ENCODE data around the gene ATP8B4. TPM values are rescaled to one million over a fixed set of nuclear protein-coding genes. Genes with fewer than 3 reads are reported as not detected.

The ATP8B4 gene
- total RNA-seq, 5 donors from 2014 or later (not counting 1 experiment from before 2014, with no cell fraction given) = 0.72 to 2.4 (median 1.3) TPM

DNA sequence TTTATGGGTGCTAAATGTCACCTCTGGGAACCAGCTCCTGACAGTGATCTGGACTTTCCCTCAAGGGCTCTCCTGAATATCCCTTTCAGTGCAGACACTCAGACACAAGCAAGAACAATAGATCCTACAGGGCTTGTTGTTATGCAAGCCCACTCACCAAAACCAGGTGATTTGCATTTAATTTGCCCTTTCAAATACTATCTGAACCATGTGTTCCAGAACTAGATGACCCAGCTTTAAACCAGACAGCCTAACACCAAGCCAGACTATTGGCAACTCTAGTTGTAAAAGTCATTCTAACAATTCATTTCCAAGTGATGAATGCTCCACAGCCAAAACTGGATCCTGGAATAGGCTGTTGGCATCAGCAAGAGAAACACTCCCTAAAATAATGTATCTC is 5.6 kb upstream of the ATP8B4 start:
- ChIA-PET CTCF (no interaction called here), POLR2A (no interaction called here)
- no peaks in the 10 kb centered on the region for H3K36me3 Mint-ChIP-seq
- Histone ChIP-seq H3K4me1 (ENCODE audit: control insufficient read depth in 1 of 2, extremely low read depth in 1 of 2, insufficient read depth in 2 of 2, low read length in 2 of 2) (no peaks in the 10 kb centered on the region), H3K4me3 (ENCODE audit: control insufficient read depth in 1 of 2, extremely low read depth in 1 of 2, low read length in 1 of 2) (no peak overlapping the region), H3K9me3 (no peaks in the 10 kb centered on the region), H3K27ac (ENCODE audit: low read length) (no peak overlapping the region), H3K36me3 (ENCODE audit: control insufficient read depth in 2 of 2, extremely low read depth in 1 of 2, insufficient read depth in 1 of 2, low read length in 1 of 2) (no peaks in the 10 kb centered on the region), H3K27me3 (replicated peaks in 1 of 2; ENCODE audit: control insufficient read depth in 2 of 2, extremely low read depth in 1 of 2, insufficient read depth in 2 of 2, low read length in 1 of 2) (peaks cover 0 to 2% of the 10 kb centered on the region in 2 experiments)
- DNase-seq (no peak), ATAC-seq (replicated peaks in 1 of 4) (no peak)
- H3K27me3 Mint-ChIP-seq = peaks cover 0 to 4% of the 10 kb centered on the region in 2 donors
- H3K27ac Mint-ChIP-seq = no peak overlapping the region
- H3K4me1 Mint-ChIP-seq = no peaks in the 10 kb centered on the region
- H3K9me3 Mint-ChIP-seq = peaks cover 0 to 6% (median 5%) of the 10 kb centered on the region in 3 donors
- H3K4me3 Mint-ChIP-seq = no peak overlapping the region

GRCh38 chr15:50123861-50124557 is 5.0 kb upstream of the ATP8B4 start:
- Mint-ChIP-seq H3K4me3 (no peak overlapping the region), H3K27ac (no peak overlapping the region), H3K9me3 (peaks cover 0 to 6% (median 5%) of the 10 kb centered on the region in 3 donors), H3K4me1 (peaks cover 4 to 5% (median 5%) of the 10 kb centered on the region in 3 donors), H3K36me3 (no peaks in the 10 kb centered on the region), H3K27me3 (peaks cover 0 to 4% of the 10 kb centered on the region in 2 donors)
- ATAC-seq (replicated peaks in 1 of 4) (no peak), DNase-seq (no peak)
- POLR2A ChIA-PET = no interaction called here
- Histone ChIP-seq H3K4me3 (ENCODE audit: control insufficient read depth in 1 of 2, extremely low read depth in 1 of 2, low read length in 1 of 2) (no peak overlapping the region), H3K27ac (ENCODE audit: low read length) (no peak overlapping the region), H3K9me3 (no peaks in the 10 kb centered on the region), H3K36me3 (ENCODE audit: control insufficient read depth in 2 of 2, extremely low read depth in 1 of 2, insufficient read depth in 1 of 2, low read length in 1 of 2) (no peaks in the 10 kb centered on the region), H3K4me1 (ENCODE audit: control insufficient read depth in 1 of 2, extremely low read depth in 1 of 2, insufficient read depth in 2 of 2, low read length in 2 of 2) (no peaks in the 10 kb centered on the region), H3K27me3 (replicated peaks in 1 of 2; ENCODE audit: control insufficient read depth in 2 of 2, extremely low read depth in 1 of 2, insufficient read depth in 2 of 2, low read length in 1 of 2) (peaks cover 0 to 2% of the 10 kb centered on the region in 2 experiments)
- CTCF ChIA-PET = no interaction called here
- 50% methylated on average over 1 of the region's 4 CpGs for WGBS (ENCODE audit: insufficient coverage)

GRCh38 chr15:50120729-50121128 is 1.7 kb upstream of the ATP8B4 start:
- ATAC-seq (replicated peaks in 1 of 4) = no peak
- no peaks in the 10 kb centered on the region for H3K36me3 ChIP-seq (ENCODE audit: control insufficient read depth in 2 of 2, extremely low read depth in 1 of 2, insufficient read depth in 1 of 2, low read length in 1 of 2)
- no peak overlapping the region for H3K27ac ChIP-seq (ENCODE audit: low read length)
- Mint-ChIP-seq H3K9me3 (peaks cover 0 to 10% (median 6%) of the 10 kb centered on the region in 3 donors), H3K27me3 (peaks cover 0 to 5% of the 10 kb centered on the region in 2 donors), H3K4me3 (no peak overlapping the region), H3K4me1 (peaks cover 7 to 11% (median 11%) of the 10 kb centered on the region in 3 donors), H3K36me3 (no peaks in the 10 kb centered on the region), H3K27ac (no peak overlapping the region)
- no peaks in the 10 kb centered on the region for H3K9me3 ChIP-seq
- no peaks in the 10 kb centered on the region for H3K4me1 ChIP-seq (ENCODE audit: control insufficient read depth in 1 of 2, extremely low read depth in 1 of 2, insufficient read depth in 2 of 2, low read length in 2 of 2)
- H3K4me3 ChIP-seq (ENCODE audit: control insufficient read depth in 1 of 2, extremely low read depth in 1 of 2, low read length in 1 of 2) = no peak overlapping the region
- ChIA-PET POLR2A (no interaction called here), CTCF (no interaction called here)
- DNase-seq = no peak
- H3K27me3 ChIP-seq (replicated peaks in 1 of 2; ENCODE audit: control insufficient read depth in 2 of 2, extremely low read depth in 1 of 2, insufficient read depth in 2 of 2, low read length in 1 of 2) = no peaks in the 10 kb centered on the region

GRCh38 chr15:50117431-50118027 is 1.5 kb downstream of the ATP8B4 start:
- Histone ChIP-seq H3K27ac (ENCODE audit: low read length) (no peak overlapping the region), H3K9me3 (no peaks in the 10 kb centered on the region), H3K36me3 (ENCODE audit: control insufficient read depth in 2 of 2, extremely low read depth in 1 of 2, insufficient read depth in 1 of 2, low read length in 1 of 2) (no peaks in the 10 kb centered on the region), H3K27me3 (replicated peaks in 1 of 2; ENCODE audit: control insufficient read depth in 2 of 2, extremely low read depth in 1 of 2, insufficient read depth in 2 of 2, low read length in 1 of 2) (peaks cover 0 to 3% of the 10 kb centered on the region in 2 experiments), H3K4me3 (ENCODE audit: control insufficient read depth in 1 of 2, extremely low read depth in 1 of 2, low read length in 1 of 2) (no peak overlapping the region), H3K4me1 (ENCODE audit: control insufficient read depth in 1 of 2, extremely low read depth in 1 of 2, insufficient read depth in 2 of 2, low read length in 2 of 2) (no peaks in the 10 kb centered on the region)
- peaks cover 14 to 16% of the 10 kb centered on the region in 2 donors for H3K27me3 Mint-ChIP-seq
- peaks cover 7 to 11% (median 11%) of the 10 kb centered on the region in 3 donors for H3K4me1 Mint-ChIP-seq
- ChIA-PET CTCF (interaction anchor here in 1 of 2 donors (1.0 kb wide), 1 partner anchor 10 kb away, joined by 3 read pairs; no protein-coding TSS in a partner anchor), POLR2A (no interaction called here)
- no peak overlapping the region for H3K4me3 Mint-ChIP-seq
- ATAC-seq (replicated peaks in 1 of 4) = no peak
- no peak overlapping the region for H3K27ac Mint-ChIP-seq
- no peak for DNase-seq
- peaks cover 0 to 6% (median 0%) of the 10 kb centered on the region in 3 donors for H3K9me3 Mint-ChIP-seq
- H3K36me3 Mint-ChIP-seq = no peaks in the 10 kb centered on the region

DNA sequence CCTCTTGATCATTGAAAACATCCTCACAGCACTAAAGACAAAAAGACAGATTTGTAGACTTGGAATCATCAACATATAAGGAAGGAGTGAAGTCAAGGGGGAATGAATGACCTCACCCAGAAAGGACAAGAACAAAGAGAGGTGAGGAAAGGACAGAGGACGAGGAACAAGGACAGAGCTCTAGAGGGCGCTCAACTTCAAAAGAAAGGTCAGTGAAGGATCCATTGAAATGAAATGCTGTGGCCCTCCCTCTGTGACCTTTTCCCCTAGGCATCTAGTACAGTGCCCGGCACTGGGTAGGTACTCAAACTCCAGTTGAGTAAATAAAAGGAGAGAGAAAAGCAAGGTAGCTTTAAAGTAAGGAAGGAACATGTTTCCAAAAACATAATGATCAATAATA is 2.6 kb downstream of the ATP8B4 start:
- Mint-ChIP-seq H3K4me3 (no peak overlapping the region), H3K4me1 (peaks cover 7 to 11% (median 11%) of the 10 kb centered on the region in 3 donors), H3K36me3 (no peaks in the 10 kb centered on the region), H3K27ac (no peak overlapping the region), H3K9me3 (peaks cover 0 to 6% (median 0%) of the 10 kb centered on the region in 3 donors), H3K27me3 (peaks cover 17 to 18% of the 10 kb centered on the region in 2 donors)
- Histone ChIP-seq H3K4me1 (ENCODE audit: control insufficient read depth in 1 of 2, extremely low read depth in 1 of 2, insufficient read depth in 2 of 2, low read length in 2 of 2) (no peaks in the 10 kb centered on the region), H3K4me3 (ENCODE audit: control insufficient read depth in 1 of 2, extremely low read depth in 1 of 2, low read length in 1 of 2) (no peak overlapping the region), H3K27me3 (replicated peaks in 1 of 2; ENCODE audit: control insufficient read depth in 2 of 2, extremely low read depth in 1 of 2, insufficient read depth in 2 of 2, low read length in 1 of 2) (peaks cover 0 to 9% of the 10 kb centered on the region in 2 experiments), H3K36me3 (ENCODE audit: control insufficient read depth in 2 of 2, extremely low read depth in 1 of 2, insufficient read depth in 1 of 2, low read length in 1 of 2) (no peaks in the 10 kb centered on the region), H3K27ac (ENCODE audit: low read length) (no peak overlapping the region), H3K9me3 (no peaks in the 10 kb centered on the region)
- ATAC-seq (replicated peaks in 1 of 4) (no peak), DNase-seq (no peak)
- CTCF ChIA-PET = no interaction called here
- POLR2A ChIA-PET = no interaction called here
- 56% methylated on average over 2 of the region's 3 CpGs for WGBS (ENCODE audit: insufficient coverage)

GRCh38 chr15:50113992-50114780 is 4.8 kb downstream of the ATP8B4 start:
- H3K4me3 ChIP-seq (ENCODE audit: control insufficient read depth in 1 of 2, extremely low read depth in 1 of 2, low read length in 1 of 2) = no peak overlapping the region
- Mint-ChIP-seq H3K4me3 (no peak overlapping the region), H3K4me1 (peaks cover 15 to 25% (median 21%) of the 10 kb centered on the region in 3 donors), H3K27me3 (peaks cover 17 to 18% of the 10 kb centered on the region in 2 donors), H3K36me3 (no peaks in the 10 kb centered on the region), H3K9me3 (peaks cover 0 to 6% (median 0%) of the 10 kb centered on the region in 3 donors), H3K27ac (no peak overlapping the region)
- H3K9me3 ChIP-seq = no peaks in the 10 kb centered on the region
- H3K27ac ChIP-seq (ENCODE audit: low read length) = no peak overlapping the region
- H3K27me3 ChIP-seq (replicated peaks in 1 of 2; ENCODE audit: control insufficient read depth in 2 of 2, extremely low read depth in 1 of 2, insufficient read depth in 2 of 2, low read length in 1 of 2) = peaks cover 0 to 10% of the 10 kb centered on the region in 2 experiments
- ATAC-seq (replicated peaks in 1 of 4) (no peak), DNase-seq (no peak)
- H3K36me3 ChIP-seq (ENCODE audit: control insufficient read depth in 2 of 2, extremely low read depth in 1 of 2, insufficient read depth in 1 of 2, low read length in 1 of 2) = no peaks in the 10 kb centered on the region
- 65% methylated on average over 3 of the region's 4 CpGs for WGBS (ENCODE audit: insufficient coverage)
- H3K4me1 ChIP-seq (ENCODE audit: control insufficient read depth in 1 of 2, extremely low read depth in 1 of 2, insufficient read depth in 2 of 2, low read length in 2 of 2) = peaks cover 3 to 15% of the 10 kb centered on the region in 2 experiments
- POLR2A ChIA-PET = no interaction called here
- CTCF ChIA-PET = interaction anchor here in 1 of 2 donors (0.7 kb wide), 1 partner anchor 39 kb away, joined by 7 read pairs; no protein-coding TSS in a partner anchor

Measured in T-cell (primary cell).